Activated CD4-positive, alpha-beta T cell treated with anti-CD3 and anti-CD28 coated beads for 36 hours (primary cell): ENCODE results near the gene REXO5. TPM values are rescaled to one million over a fixed set of nuclear protein-coding genes. Genes with fewer than 3 reads are reported as not detected.
"Not testable (repeated sequence)": the region's sequence is repeated elsewhere in the genome, so short reads cannot be mapped to it uniquely, and the experiment has no call there.

ENCODE experiments used
- ATAC-seq: fragments of 200-7000 bp; cut with Tn5 transposase; one replicate; pipeline ENCODE4 v1.10.0; 2021; ENCODE audit warnings: mild to moderate bottlenecking, moderate library complexity
- CTCF ChIA-PET: fragments of 350-600 bp; sonication (Branson Sonifier 250); formaldehyde crosslinking; loops from one replicate; lab custom pipeline; 2021; ENCODE audit warnings: antibody characterized with exemption; lab: Charles Lee
- POLR2A ChIA-PET: fragments of 350-600 bp; sonication (Branson Sonifier 250); formaldehyde crosslinking; loops from one replicate; lab custom pipeline; 2021; ENCODE audit warnings: antibody characterized with exemption, inconsistent platforms; lab: Charles Lee
- DNase-seq: peaks from one replicate; pipeline ENCODE4 v3.0.0-alpha.2; 2020
- H3K27ac Mint-ChIP-seq: one replicate; pipeline ENCODE4 v1.8.0; 2021; ENCODE audit warnings: mixed read lengths
- H3K27me3 Mint-ChIP-seq: one replicate; pipeline ENCODE4 v1.8.0; 2021; ENCODE audit warnings: mixed read lengths
- H3K36me3 Mint-ChIP-seq: one replicate; pipeline ENCODE4 v1.8.0; 2021; ENCODE audit warnings: low read depth, mixed read lengths
- H3K4me1 Mint-ChIP-seq: one replicate; pipeline ENCODE4 v1.8.0; 2021; ENCODE audit warnings: mixed read lengths
- H3K4me3 Mint-ChIP-seq: one replicate; pipeline ENCODE4 v1.8.0; 2021; ENCODE audit warnings: mild to moderate bottlenecking, moderate library complexity, mixed read lengths
- H3K9me3 Mint-ChIP-seq: one replicate; pipeline ENCODE4 v1.8.0; 2021; ENCODE audit warnings: low read depth, mixed read lengths
- intact Hi-C, 2 experiments: fragments of 100-400 bp; cut with DNase I in 1 of 2; cut with micrococcal nuclease in 1 of 2; formaldehyde crosslinking; loops; one replicate each; pipeline versions ENCODE4 v1.14.2 to v1.15.1; 2022 to 2024; cut with DNase I, micrococcal nuclease
- total RNA-seq, 2 experiments: library from RNA; stranded (reverse); gene quantifications; one replicate each; pipeline ENCODE4 v1.2.3, GENCODE V29; 2021

Gene REXO5
- total RNA-seq, 2 experiments from 2014 or later = 17.9 to 20.4 TPM

GRCh38 chr16:20849589-20850390 is 43.5 kb downstream of the REXO5 start:
- DNase-seq = peak; percentile 78
- ATAC-seq = peak; percentile 57
- Mint-ChIP-seq H3K27me3 (no peaks in the 10 kb centered on the region), H3K9me3 (no peaks in the 10 kb centered on the region), H3K4me1 (peaks cover 13% of the 10 kb centered on the region), H3K27ac (no peak overlapping the region), H3K36me3 (peaks cover 5% of the 10 kb centered on the region), H3K4me3 (no peak overlapping the region)
- intact Hi-C loops = loop anchor here (1.0 to 10.0 kb wide), 7 partner anchors 51 to 425 kb away; partner anchors contain the start of genes CRYM (in 1 of the 2), DCUN1D3 (in 1 of the 2) and LYRM1 (in 1 of the 2)
- ChIA-PET POLR2A (no interaction called here), CTCF (interaction anchor here (0.6 to 4.1 kb wide), 29 partner anchors 12 to 1846 kb away, joined by 3 to 16 read pairs (median 4); partner anchors contain the start of genes ERI2 and REXO5)

DNA sequence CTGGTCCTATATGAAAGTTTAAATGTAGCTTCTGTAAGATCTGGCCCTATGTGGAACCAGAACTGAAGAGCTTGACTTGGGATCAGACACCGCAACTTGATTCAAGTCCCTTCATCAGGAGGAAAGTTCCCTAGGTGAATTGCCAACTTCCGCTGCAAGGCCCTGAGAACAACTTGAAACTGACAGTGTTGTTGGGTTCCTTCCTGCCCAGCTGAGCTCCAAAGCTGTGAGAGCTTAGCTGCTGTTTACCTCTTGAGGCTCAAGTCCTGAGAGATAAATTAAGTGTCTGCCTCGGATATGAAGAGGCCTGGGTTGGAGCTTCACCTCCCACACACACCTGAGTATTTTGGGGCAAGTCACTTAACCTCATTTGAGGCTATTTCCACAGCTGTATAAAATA is 44.7 kb downstream of the REXO5 start:
- peaks cover 4% of the 10 kb centered on the region for H3K36me3 Mint-ChIP-seq
- DNase-seq (no peak), ATAC-seq (no peak)
- CTCF ChIA-PET = interaction anchor here (0.8 to 4.1 kb wide), 23 partner anchors 11 to 427 kb away, joined by 3 to 16 read pairs (median 5); partner anchors contain the start of genes ERI2 and REXO5
- no peak overlapping the region for H3K4me3 Mint-ChIP-seq
- no peak overlapping the region for H3K27ac Mint-ChIP-seq
- no peaks in the 10 kb centered on the region for H3K9me3 Mint-ChIP-seq
- intact Hi-C loops = loop anchor here (1.0 to 5.0 kb wide), 6 partner anchors 50 to 233 kb away; partner anchors contain the start of genes DCUN1D3 (in 1 of the 2) and LYRM1 (in 1 of the 2)
- POLR2A ChIA-PET = no interaction called here
- peaks cover 5% of the 10 kb centered on the region for H3K4me1 Mint-ChIP-seq
- H3K27me3 Mint-ChIP-seq = no peaks in the 10 kb centered on the region

DNA sequence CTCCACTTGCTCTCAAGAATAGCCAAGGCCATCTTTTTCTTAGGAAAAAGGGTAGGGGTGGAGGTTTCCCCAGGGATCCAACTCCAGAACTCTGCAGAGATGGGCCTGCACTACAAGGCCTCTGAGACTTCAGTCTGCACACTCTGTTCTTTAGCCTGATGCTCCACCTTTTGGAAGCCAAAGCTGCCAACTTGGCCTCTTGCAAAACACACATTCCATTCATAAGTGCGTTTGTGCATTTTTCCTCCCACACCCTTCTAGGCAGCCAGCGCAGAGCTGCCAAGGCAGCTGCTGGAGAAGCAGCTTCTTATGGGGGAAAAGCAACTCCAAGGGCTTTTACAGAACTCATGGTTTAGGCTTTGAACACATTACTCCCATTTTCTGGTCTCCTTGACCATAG is 45.3 kb downstream of the REXO5 start:
- intact Hi-C loops = loop anchor here (2.0 to 5.0 kb wide), 2 partner anchors 49 to 151 kb away; partner anchors contain the start of genes DCUN1D3 (in 1 of the 2) and LYRM1 (in 1 of the 2)
- POLR2A ChIA-PET = no interaction called here
- no peak overlapping the region for H3K4me3 Mint-ChIP-seq

DNA sequence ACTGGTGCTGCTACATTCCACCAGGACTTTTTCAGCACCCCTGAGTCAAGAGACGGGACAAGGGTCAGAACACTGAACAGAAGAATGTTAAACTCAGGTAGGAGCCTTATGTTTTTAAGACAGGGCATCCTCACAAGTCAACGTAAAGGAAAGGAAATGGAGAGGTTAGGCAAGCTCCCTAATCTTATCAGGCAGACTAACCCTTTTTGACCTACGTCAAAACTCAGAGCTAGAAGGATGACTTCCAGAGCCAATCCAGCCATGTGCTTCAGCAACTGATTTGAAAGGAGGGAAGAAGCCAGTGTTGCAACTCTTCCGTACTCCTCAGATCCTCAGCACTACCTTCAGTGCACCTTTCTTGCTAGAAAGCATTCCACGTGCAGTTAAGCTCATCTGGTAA is 46.8 kb downstream of the REXO5 start:
- DNase-seq (no peak), ATAC-seq (no peak)
- Mint-ChIP-seq H3K27ac (no peak overlapping the region), H3K9me3 (no peaks in the 10 kb centered on the region), H3K36me3 (peaks cover 4% of the 10 kb centered on the region), H3K4me1 (peaks cover 5% of the 10 kb centered on the region), H3K4me3 (no peak overlapping the region), H3K27me3 (no peaks in the 10 kb centered on the region)
- ChIA-PET POLR2A (no interaction called here), CTCF (interaction anchor here (1.0 kb wide), 1 partner anchor 46 kb away, joined by 3 read pairs; no protein-coding TSS in a partner anchor)
- intact Hi-C loops = loop anchor here in 1 of 2 experiments (5.0 kb wide), 1 partner anchor 149 kb away; no protein-coding TSS in a partner anchor

More for the DNA sequence above, 45.3 kb downstream of the REXO5 start:
- Mint-ChIP-seq H3K9me3 (no peaks in the 10 kb centered on the region), H3K27ac (no peak overlapping the region), H3K36me3 (peaks cover 4% of the 10 kb centered on the region), H3K4me1 (peaks cover 5% of the 10 kb centered on the region), H3K27me3 (no peaks in the 10 kb centered on the region)
- ATAC-seq (no peak), DNase-seq (no peak)
- CTCF ChIA-PET = interaction anchor here (0.6 to 4.1 kb wide), 7 partner anchors 12 to 426 kb away, joined by 3 to 16 read pairs (median 4); no protein-coding TSS in a partner anchor

GRCh38 chr16:20853981-20854620 is 47.8 kb downstream of the REXO5 start:
- POLR2A ChIA-PET = no interaction called here
- intact Hi-C loops = loop anchor here in 1 of 2 experiments (5.0 kb wide), 1 partner anchor 148 kb away; no protein-coding TSS in a partner anchor
- CTCF ChIA-PET = interaction anchor here (0.5 to 1.3 kb wide), 4 partner anchors 21 to 194 kb away, joined by 3 to 4 read pairs (median 4); no protein-coding TSS in a partner anchor

GRCh38 chr16:20854963-20855362 is 48.6 kb downstream of the REXO5 start:
- DNase-seq (no peak), ATAC-seq (no peak)
- H3K27me3 Mint-ChIP-seq = no peaks in the 10 kb centered on the region
- H3K36me3 Mint-ChIP-seq = peaks cover 10% of the 10 kb centered on the region
- intact Hi-C loops = loop anchor here in 1 of 2 experiments (5.0 kb wide), 1 partner anchor 147 kb away; no protein-coding TSS in a partner anchor
- H3K9me3 Mint-ChIP-seq = no peaks in the 10 kb centered on the region
- H3K4me1 Mint-ChIP-seq = peaks cover 5% of the 10 kb centered on the region
- POLR2A ChIA-PET = no interaction called here
- CTCF ChIA-PET = interaction anchor here (0.8 to 1.3 kb wide), 4 partner anchors 11 to 54 kb away, joined by 3 to 4 read pairs (median 3); no protein-coding TSS in a partner anchor
- no peak overlapping the region for H3K27ac Mint-ChIP-seq
- H3K4me3 Mint-ChIP-seq = no peak overlapping the region

More at GRCh38 chr16:20853981-20854620, 47.8 kb downstream of the REXO5 start:
- Mint-ChIP-seq H3K9me3 (no peaks in the 10 kb centered on the region), H3K27ac (no peak overlapping the region), H3K36me3 (peaks cover 6% of the 10 kb centered on the region), H3K27me3 (no peaks in the 10 kb centered on the region), H3K4me1 (peaks cover 5% of the 10 kb centered on the region), H3K4me3 (no peak overlapping the region)
- ATAC-seq (no peak), DNase-seq (no peak)

DNA sequence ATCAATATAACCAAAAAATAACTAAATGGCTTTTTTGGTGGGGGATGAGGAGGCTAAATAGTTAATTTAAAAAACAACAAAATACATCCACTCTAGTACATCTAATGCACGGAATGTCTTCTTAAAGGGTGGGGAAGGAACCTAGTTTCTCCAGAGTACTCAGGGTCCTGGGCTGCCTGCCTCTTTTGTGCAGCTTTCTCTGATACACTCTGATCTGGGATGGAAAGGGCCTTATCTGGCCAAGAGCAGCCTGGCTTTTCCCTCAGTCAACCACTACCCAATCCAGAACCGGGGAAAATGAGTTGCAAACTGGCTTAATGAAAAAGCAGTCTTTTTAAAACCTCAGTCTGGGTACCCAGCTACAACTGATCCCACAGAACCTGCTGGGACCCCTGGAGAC is 51.0 kb downstream of the REXO5 start:
- no peak for ATAC-seq
- CTCF ChIA-PET = no interaction called here

DNA sequence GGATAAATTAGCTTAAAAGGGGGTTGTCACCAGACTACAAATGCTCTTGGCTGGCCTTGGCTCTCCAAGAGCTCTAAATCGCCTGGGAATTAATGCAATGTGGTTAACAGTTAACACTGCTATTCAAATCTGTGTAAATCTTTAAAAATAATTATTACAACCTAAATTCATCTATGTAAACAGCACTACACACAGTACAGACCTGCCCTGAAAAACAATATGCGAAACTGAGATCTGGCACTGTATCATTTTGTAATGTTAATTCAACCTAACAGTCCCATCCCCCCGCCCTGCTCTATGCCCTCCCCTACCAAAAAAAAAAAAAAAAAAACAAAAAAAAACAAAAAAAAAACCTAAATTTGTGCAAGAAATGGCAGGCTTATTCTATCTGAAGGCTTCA is 52.9 kb downstream of the REXO5 start:
- no peak for DNase-seq
- Mint-ChIP-seq H3K27ac (no peak overlapping the region), H3K27me3 (no peaks in the 10 kb centered on the region), H3K36me3 (peaks cover 14% of the 10 kb centered on the region), H3K4me1 (no peaks in the 10 kb centered on the region), H3K4me3 (no peak overlapping the region), H3K9me3 (no peaks in the 10 kb centered on the region)
- CTCF ChIA-PET = no interaction called here
- no peak for ATAC-seq
- intact Hi-C loops = no loop called here
- POLR2A ChIA-PET = no interaction called here

More for the DNA sequence above, 51.0 kb downstream of the REXO5 start:
- intact Hi-C loops = no loop called here
- Mint-ChIP-seq H3K9me3 (no peaks in the 10 kb centered on the region), H3K4me3 (no peak overlapping the region), H3K36me3 (peaks cover 14% of the 10 kb centered on the region), H3K27me3 (no peaks in the 10 kb centered on the region), H3K27ac (no peak overlapping the region), H3K4me1 (no peaks in the 10 kb centered on the region)
- no peak for DNase-seq
- POLR2A ChIA-PET = no interaction called here

DNA sequence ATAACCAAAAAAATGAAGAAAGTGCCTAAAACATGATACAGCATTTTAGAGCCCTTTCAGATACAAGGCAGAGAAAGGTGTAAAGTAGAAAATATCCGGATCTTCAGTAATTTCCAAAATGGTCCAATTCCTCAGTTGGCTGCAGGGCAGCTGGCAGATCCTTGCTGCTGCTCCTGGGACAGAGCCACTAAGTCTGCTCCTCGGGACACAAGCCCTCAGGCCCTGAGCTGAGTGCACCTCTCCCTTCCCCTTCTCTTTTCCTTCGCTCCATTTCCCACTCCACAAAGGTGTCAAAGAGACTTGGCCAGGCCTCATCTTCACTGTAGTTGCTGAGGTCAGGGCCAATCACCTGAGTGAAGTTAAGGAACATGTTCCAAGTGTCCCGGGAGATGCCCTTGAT is 53.4 kb downstream of the REXO5 start:
- Mint-ChIP-seq H3K27ac (no peak overlapping the region), H3K27me3 (no peaks in the 10 kb centered on the region), H3K9me3 (no peaks in the 10 kb centered on the region), H3K4me1 (peaks cover 2% of the 10 kb centered on the region), H3K36me3 (peaks cover 14% of the 10 kb centered on the region), H3K4me3 (no peak overlapping the region)
- intact Hi-C loops = no loop called here
- DNase-seq (no peak), ATAC-seq (no peak)
- CTCF ChIA-PET = no interaction called here
- POLR2A ChIA-PET = no interaction called here

DNA sequence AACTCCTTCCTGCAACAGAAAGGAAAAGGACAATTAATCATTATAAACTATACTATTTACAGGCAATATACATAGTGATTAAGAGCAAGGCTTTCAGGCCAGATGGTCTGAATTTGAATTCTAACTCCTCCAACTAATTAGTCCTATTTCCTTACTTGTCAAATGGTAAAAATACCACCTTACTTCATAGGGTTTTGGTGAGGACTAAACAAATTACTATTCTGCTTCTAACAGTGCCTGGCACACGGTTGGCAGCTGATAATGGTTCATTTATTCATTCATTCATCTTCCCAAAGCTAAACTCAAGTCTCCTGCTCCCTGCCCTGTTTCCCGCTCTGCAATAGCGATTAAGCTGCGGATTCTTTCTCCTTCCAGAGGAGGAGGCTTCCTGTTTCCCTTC is 54.0 kb downstream of the REXO5 start:
- intact Hi-C loops = no loop called here
- H3K4me3 Mint-ChIP-seq = no peak overlapping the region
- CTCF ChIA-PET = no interaction called here
- H3K36me3 Mint-ChIP-seq = peaks cover 10% of the 10 kb centered on the region
- no peak overlapping the region for H3K27ac Mint-ChIP-seq
- DNase-seq (no peak), ATAC-seq (no peak)
- POLR2A ChIA-PET = no interaction called here
- H3K4me1 Mint-ChIP-seq = peaks cover 2% of the 10 kb centered on the region
- H3K9me3 Mint-ChIP-seq = no peaks in the 10 kb centered on the region
- H3K27me3 Mint-ChIP-seq = no peaks in the 10 kb centered on the region

DNA sequence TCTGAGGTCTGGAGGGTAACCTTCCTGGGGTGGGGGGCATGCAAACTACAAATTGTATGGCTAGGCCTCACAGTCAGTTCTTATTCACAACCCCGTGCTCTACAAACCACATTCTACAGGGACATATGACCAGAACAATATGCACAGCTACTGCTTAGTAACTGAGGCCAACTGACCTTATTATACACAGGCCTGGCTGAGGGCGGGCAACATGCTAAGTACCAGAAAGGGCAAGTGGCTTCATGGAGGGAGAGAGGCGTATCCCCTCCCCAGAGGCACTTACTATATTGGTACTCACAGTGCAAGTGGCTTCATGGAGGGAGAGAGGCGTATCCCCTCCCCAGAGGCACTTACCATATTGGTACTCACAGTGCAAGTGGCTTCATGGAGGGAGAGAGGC is 54.7 kb downstream of the REXO5 start:
- POLR2A ChIA-PET, H3K9me3 Mint-ChIP-seq, H3K4me3 Mint-ChIP-seq, H3K27me3 Mint-ChIP-seq, H3K4me1 Mint-ChIP-seq, ATAC-seq, H3K27ac Mint-ChIP-seq, DNase-seq, CTCF ChIA-PET, intact Hi-C loops: not testable (repeated sequence)
- peaks cover 10% of the 10 kb centered on the region for H3K36me3 Mint-ChIP-seq
